Memory B cell (primary cell): ENCODE measurements around the gene RXRA.

ENCODE experiments used
- ATAC-seq: fragments of 150-1000 bp; cut with Tn5 transposase; 2 replicates; pipeline ENCODE4 v1.10.0; 2021; ENCODE audit warnings: low read depth, mild to moderate bottlenecking, moderate library complexity
- DNase-seq, 2 donors: peaks; one replicate each; pipeline ENCODE4 v3.0.0; 2022; ENCODE audit warnings: low spot score in 2 of 2
- H3K27ac Mint-ChIP-seq: one replicate; pipeline ENCODE4 v1.8.0; 2022; ENCODE audit warnings: mild to moderate bottlenecking, moderate library complexity, mixed read lengths
- H3K27me3 Mint-ChIP-seq: one replicate; pipeline ENCODE4 v1.8.0; 2022; ENCODE audit warnings: mixed read lengths
- H3K36me3 Mint-ChIP-seq: one replicate; pipeline ENCODE4 v1.8.0; 2022; ENCODE audit warnings: mild to moderate bottlenecking, mixed read lengths
- H3K4me1 Mint-ChIP-seq: one replicate; pipeline ENCODE4 v1.8.0; 2022; ENCODE audit warnings: mixed read lengths
- H3K4me3 Mint-ChIP-seq: one replicate; pipeline ENCODE4 v1.8.0; 2022; ENCODE audit warnings: mild to moderate bottlenecking, moderate library complexity, mixed read lengths
- H3K9me3 Mint-ChIP-seq: one replicate; pipeline ENCODE4 v1.8.0; 2022; ENCODE audit warnings: mixed read lengths

The RXRA gene

DNA sequence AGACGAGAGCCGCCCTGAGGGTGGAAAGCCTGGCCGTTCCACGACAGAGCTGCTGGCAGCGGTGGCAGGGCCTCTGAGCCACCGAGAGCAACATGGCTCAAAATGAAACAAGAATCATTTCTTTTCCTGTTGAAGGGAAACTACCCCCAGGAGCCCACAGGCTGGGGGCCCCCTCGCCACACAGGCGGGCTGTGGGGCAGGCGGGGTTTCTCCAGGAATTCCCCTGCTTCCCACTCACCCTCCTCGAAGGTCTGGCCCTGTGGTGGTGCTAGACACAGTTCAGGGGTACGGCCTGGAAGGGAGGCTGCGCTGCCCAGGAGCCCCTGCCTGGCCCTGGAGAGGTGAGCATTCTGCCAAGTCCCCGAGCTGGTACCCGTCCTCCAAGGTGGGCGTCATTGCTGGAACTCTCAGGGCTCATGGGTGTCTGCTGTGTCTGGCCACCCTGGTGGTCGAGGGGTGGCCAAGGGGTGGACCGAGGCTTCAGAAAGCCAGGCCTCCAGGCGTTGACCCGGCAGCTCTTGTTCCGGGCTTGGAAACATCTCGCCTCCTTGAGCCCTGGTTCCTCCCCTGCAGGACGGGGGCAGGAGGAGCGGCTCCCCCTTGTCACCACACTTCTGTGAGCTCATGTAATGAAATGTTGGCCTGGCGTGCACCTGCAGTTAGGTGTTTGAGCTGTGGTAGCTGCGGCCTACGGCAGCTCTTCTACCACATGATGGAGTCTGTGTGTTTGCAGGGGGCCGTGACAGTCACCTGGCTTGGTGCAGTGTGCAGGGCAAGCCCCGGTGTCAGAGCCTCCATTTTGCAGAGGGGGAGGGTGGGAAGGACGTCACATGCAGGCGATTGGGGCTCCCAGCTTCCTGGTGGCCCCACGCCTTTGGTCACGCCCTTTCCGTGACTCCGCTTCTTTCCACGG is 65.3 kb downstream of the RXRA start:
- ATAC-seq (peak; percentile 66), DNase-seq (peak; percentile 62 to 78)
- Mint-ChIP-seq H3K4me1 (peaks cover 46% of the 10 kb centered on the region), H3K36me3 (no peaks in the 10 kb centered on the region), H3K27ac (peak overlapping the region; percentile 95), H3K9me3 (peaks cover 4% of the 10 kb centered on the region), H3K27me3 (no peaks in the 10 kb centered on the region), H3K4me3 (peak overlapping the region; percentile 77)

DNA sequence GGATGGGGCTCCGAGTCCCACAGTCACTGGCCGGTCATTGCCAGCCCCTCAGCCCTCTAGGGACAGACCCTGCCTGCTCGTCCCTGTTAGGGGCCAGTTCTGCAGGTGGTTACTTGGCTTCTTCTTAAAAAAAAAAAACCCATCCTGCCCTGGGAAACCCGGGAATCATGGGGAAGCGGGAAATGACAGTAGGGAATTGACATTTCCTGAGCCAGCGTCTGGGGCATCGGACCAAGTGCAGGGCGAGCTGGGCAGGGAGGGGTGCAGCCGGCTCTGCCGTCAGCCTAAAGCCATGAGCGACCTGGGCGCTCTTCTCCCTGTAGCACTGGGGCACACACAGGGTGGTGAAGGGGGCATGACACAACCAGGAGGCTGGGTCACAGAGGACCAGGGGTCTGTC is 66.6 kb downstream of the RXRA start:
- no peak overlapping the region for H3K4me3 Mint-ChIP-seq

DNA sequence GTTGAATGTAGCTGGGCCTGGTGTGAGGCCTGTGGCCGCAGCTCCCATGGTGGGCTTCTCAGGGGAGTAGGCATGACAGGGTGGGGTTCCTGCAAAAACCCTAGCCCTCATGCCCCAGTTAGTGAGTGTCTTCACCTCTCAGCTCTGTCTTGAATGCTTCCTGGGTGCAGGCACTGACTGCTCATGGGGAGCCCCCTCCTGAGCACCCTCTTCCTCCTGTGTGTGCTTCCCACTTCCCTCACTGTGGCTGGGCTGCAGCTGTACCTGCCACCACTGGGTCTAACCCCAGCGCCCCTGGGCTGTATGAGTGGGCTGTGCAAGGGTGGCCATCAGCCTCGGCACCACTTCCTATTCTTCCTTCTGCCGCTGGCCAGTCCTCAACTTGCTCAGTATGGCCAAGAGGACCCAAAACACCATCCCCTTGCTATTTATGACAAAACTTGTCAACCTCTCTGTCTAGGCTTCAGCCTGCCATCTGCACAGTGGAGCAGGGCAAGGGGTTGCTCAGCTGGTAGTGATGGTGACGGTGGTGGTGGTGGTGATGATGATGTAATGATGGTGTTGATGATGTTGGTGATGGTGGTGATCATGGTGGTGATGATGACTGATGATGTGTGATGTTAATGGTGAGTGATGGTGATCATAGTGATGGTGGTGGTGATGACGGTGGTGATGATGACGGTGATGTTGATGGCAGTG is 67.5 kb downstream of the RXRA start:
- ATAC-seq: no peak
- peak overlapping the region; percentile 95 for H3K27ac Mint-ChIP-seq

More for the DNA sequence above, 66.6 kb downstream of the RXRA start:
- DNase-seq (no peak), ATAC-seq (no peak)
- Mint-ChIP-seq H3K27ac (peak overlapping the region; percentile 95), H3K9me3 (peaks cover 4% of the 10 kb centered on the region), H3K27me3 (no peaks in the 10 kb centered on the region), H3K36me3 (no peaks in the 10 kb centered on the region), H3K4me1 (peaks cover 51% of the 10 kb centered on the region)

DNA sequence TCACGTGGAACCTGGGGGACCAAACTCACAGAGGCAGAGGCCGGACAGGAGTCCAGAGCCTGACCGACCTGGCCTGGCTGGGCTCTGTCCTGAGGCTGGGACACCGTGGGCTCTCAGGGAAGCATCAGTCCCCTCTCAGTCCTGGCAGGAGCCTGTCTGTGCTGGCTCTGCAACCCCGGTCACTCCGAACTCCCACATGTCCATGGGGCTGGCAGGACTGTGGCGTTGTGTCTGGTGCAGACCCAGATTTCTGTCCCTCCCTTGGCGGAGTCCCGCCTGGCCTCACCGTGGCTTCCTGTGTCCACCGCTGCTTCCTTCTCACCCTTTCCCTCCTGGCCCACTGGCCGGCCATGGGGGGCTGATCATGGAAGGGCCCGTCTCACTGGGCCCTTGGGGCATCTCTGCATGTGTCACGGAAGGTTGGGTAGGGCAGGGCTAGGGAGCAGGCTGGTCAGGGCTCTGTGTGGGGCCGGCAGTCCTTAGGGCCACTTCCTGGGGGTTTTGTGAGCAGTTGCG is 68.8 kb downstream of the RXRA start:
- DNase-seq: no peak
- ATAC-seq: no peak
- Mint-ChIP-seq H3K27ac (no peak overlapping the region), H3K4me1 (peaks cover 47% of the 10 kb centered on the region), H3K27me3 (no peaks in the 10 kb centered on the region), H3K9me3 (peaks cover 4% of the 10 kb centered on the region), H3K4me3 (peak overlapping the region; percentile 32), H3K36me3 (no peaks in the 10 kb centered on the region)

More for the DNA sequence above, 67.5 kb downstream of the RXRA start:
- Mint-ChIP-seq H3K27me3 (no peaks in the 10 kb centered on the region), H3K9me3 (peaks cover 4% of the 10 kb centered on the region), H3K36me3 (no peaks in the 10 kb centered on the region), H3K4me1 (peaks cover 47% of the 10 kb centered on the region), H3K4me3 (peak overlapping the region; percentile 8)
- no peak for DNase-seq

DNA sequence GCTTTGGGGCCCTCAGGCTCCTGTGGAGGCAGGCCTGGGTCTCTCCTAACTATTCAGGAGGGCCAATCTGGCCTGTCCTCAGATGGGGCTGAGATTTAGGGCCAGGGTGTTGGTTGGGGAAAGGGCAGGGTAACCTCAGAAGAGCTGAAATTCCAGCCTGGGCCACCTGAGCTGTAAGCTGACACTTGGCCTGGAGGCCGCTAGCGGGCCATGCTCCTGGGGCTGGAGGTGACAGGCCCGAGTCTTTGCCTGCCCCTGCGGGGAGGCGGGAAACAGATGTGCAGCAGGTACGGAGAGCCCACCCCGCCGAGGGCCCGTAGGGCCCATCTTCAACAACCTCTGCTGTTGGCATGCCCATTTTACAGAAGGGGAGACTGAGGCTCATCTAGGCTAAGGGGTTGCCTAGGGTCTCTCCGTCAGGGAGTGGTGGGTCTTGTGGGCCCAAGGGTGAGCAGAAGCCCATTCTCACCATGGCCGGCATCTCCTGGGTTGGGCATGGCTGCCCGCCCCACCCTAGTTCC is 69.5 kb downstream of the RXRA start:
- Mint-ChIP-seq H3K27ac (peak overlapping the region; percentile 86), H3K27me3 (no peaks in the 10 kb centered on the region)
- no peak for DNase-seq

DNA sequence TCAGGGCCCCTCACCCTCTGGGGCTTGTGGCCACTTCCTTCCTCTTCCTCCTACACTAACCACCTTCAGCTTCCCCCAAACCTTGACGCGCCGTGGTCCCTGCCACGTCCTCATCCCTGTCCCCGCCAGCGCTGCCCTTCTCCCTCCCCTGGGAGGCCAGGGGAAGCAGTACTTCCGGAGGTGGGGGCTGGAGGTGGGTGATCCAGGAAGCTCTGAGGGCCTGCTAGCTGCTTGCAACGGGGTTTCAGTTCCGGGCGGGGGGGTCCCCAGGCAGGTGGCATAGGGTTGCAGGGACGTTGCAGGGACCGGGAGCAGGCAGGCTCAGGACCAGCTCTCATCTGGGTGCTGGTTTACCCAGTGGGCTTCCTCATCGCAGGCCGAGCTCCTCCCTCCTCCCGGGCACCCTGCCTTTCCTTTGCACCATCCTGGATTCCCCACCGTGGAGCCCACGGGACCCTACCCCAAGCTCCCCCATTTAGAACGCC is 70.0 kb downstream of the RXRA start:
- Mint-ChIP-seq H3K9me3 (peaks cover 4% of the 10 kb centered on the region), H3K36me3 (no peaks in the 10 kb centered on the region), H3K27ac (peak overlapping the region; percentile 86), H3K4me1 (peaks cover 39% of the 10 kb centered on the region), H3K4me3 (peak overlapping the region; percentile 77), H3K27me3 (no peaks in the 10 kb centered on the region)
- DNase-seq (peak in 1 of 2 donors; percentile 51), ATAC-seq (peak; percentile 37)

More for the DNA sequence above, 69.5 kb downstream of the RXRA start:
- Mint-ChIP-seq H3K4me1 (peaks cover 41% of the 10 kb centered on the region), H3K9me3 (peaks cover 4% of the 10 kb centered on the region), H3K36me3 (no peaks in the 10 kb centered on the region), H3K4me3 (peak overlapping the region; percentile 77)
- ATAC-seq: no peak

DNA sequence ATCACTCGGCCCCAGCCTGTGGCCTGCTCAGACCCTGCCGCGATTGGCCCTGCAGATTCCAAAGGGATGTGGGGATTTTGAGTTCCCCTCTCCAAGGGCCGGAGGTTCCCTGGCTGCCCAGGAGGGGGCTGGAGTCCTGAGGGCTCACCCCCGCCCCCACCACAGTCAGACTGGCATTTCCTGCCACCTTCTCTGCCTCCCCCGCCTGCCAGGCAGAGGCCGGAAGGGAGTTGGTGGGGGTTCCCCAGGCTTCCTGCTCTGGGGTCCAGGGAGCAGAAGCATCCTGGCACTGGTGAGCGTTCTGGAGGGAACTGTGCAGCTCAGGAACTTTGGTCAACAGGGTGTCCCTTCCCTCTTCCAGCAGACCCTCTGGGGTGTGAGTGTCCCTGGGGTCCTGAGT is 70.6 kb downstream of the RXRA start:
- DNase-seq (no peak), ATAC-seq (peak; percentile 11)
- H3K27ac Mint-ChIP-seq: peak overlapping the region; percentile 86
- peaks cover 35% of the 10 kb centered on the region for H3K4me1 Mint-ChIP-seq
- H3K27me3 Mint-ChIP-seq: no peaks in the 10 kb centered on the region
- H3K36me3 Mint-ChIP-seq: no peaks in the 10 kb centered on the region
- H3K9me3 Mint-ChIP-seq: peaks cover 4% of the 10 kb centered on the region
- H3K4me3 Mint-ChIP-seq: peak overlapping the region; percentile 77

DNA sequence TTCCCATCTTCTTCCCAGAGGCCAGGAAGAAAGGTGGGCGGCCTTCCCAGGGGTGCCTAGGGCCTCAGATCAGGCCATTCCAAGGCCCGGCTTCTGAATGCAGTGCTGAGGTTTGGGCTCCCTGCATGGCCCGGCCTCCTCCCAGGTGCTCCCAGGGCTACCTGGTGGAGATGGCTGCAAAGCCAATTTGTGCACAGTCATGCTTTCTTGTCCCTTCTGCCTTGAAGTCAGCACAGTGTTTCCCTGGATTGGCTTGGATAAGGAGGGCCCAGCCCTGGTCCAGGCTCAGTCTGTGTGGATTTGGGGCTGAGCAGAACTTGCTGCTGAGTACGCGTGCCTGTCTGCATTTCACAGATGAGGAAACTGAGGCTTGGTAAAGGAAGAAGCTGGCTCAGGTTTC is 72.5 kb downstream of the RXRA start:
- Mint-ChIP-seq H3K36me3 (no peaks in the 10 kb centered on the region), H3K4me3 (no peak overlapping the region), H3K27me3 (no peaks in the 10 kb centered on the region), H3K27ac (no peak overlapping the region), H3K4me1 (peaks cover 27% of the 10 kb centered on the region), H3K9me3 (peaks cover 4% of the 10 kb centered on the region)
- DNase-seq (no peak), ATAC-seq (no peak)

DNA sequence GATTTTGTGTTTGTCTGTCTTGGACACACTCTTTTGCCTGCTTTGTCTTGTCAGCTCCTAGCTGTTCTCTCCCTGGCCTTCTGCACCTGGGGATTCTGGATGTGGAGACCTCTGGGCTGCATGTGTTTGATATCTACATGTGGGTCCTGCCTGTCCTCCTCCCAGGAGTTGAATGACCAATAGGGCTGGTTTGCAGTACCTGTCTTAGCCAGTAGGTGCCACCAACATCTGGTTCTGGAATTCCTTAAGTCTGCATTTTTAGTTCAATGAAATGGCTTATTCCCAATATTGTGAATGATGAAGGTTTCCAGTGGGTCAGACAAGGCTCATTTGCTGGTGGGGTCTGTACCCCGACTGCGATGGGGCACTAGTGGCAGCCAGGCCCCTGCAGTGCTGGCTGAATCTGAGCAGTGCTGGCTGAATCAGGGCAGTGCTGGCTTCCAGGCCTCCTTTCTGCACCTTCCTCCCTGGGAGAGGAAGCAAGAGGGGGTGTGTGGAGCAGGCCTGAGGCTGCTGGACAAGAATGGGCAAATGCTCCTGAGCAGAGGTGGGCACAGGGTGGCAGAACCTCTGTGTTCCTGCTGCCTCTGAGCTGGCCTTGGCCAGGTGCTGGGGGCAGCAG is 73.3 kb downstream of the RXRA start:
- no peak for DNase-seq
- no peak overlapping the region for H3K4me3 Mint-ChIP-seq
- H3K27me3 Mint-ChIP-seq: no peaks in the 10 kb centered on the region
- peak overlapping the region; percentile 58 for H3K27ac Mint-ChIP-seq
- ATAC-seq: no peak
- H3K36me3 Mint-ChIP-seq: no peaks in the 10 kb centered on the region
- H3K4me1 Mint-ChIP-seq: peaks cover 31% of the 10 kb centered on the region
- no peaks in the 10 kb centered on the region for H3K9me3 Mint-ChIP-seq

DNA sequence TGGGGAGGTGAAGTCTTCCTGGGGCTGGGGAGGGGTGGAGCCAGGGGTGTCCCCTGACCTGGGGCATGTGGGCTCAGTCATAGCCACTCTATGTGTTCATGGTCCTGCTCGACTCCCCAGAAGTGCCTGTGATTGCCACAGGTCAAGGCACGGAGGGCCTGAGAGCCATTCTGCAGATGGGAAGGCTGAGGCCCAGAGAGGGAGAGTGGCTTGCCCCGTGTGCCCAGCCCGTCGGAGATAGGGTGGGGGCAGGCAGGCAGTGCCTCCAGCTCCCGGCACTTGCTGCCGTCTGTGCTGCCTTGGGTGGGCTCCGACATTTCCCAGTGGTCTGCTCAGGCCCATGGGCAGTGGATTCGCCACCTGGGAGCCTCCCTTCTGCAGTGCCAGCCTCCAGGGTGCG is 74.0 kb downstream of the RXRA start:
- Mint-ChIP-seq H3K9me3 (no peaks in the 10 kb centered on the region), H3K27me3 (no peaks in the 10 kb centered on the region), H3K4me1 (peaks cover 32% of the 10 kb centered on the region), H3K27ac (no peak overlapping the region), H3K36me3 (no peaks in the 10 kb centered on the region), H3K4me3 (no peak overlapping the region)
- ATAC-seq (no peak), DNase-seq (no peak)

DNA sequence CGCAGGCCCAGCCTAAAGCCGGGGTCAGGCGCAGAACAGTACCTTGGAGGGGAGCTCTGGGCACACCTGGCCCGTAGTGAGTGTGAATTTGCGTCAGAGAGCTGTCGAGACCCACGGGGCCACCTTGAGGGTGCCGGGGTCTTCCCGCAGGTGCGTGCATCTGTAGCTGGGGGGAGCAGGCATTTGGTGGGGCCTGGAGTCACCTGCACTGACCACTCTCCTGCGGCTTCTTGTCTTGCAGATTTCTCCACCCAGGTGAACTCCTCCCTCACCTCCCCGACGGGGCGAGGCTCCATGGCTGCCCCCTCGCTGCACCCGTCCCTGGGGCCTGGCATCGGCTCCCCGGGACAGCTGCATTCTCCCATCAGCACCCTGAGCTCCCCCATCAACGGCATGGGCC is 75.1 kb downstream of the RXRA start:
- no peak for DNase-seq
- ATAC-seq: no peak
- Mint-ChIP-seq H3K4me3 (no peak overlapping the region), H3K36me3 (no peaks in the 10 kb centered on the region), H3K27ac (no peak overlapping the region), H3K9me3 (no peaks in the 10 kb centered on the region), H3K4me1 (peaks cover 31% of the 10 kb centered on the region), H3K27me3 (no peaks in the 10 kb centered on the region)

DNA sequence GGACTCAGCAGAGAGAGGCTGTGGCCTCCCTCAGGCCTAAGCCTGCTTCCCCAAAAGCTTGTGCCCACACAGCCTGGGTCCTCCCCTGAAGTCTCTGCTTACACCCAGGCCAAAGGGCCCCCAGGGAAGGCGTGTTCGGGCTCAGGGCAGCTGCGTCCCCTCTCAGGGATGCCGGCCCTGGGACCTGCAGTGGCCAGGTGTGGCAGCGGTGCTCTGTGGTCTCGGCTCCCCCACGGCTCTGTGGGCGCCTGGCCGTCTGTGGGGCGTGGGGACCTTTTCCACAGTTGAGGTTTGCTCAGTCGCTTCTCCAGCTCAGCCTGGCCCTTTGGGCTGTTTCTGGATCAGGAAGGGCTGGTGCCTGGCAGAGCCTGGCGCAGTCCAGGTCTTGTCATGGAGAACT is 75.9 kb downstream of the RXRA start:
- no peak for DNase-seq
- Mint-ChIP-seq H3K4me1 (peaks cover 26% of the 10 kb centered on the region), H3K27me3 (no peaks in the 10 kb centered on the region), H3K9me3 (no peaks in the 10 kb centered on the region), H3K27ac (no peak overlapping the region), H3K4me3 (no peak overlapping the region), H3K36me3 (no peaks in the 10 kb centered on the region)
- ATAC-seq: no peak

DNA sequence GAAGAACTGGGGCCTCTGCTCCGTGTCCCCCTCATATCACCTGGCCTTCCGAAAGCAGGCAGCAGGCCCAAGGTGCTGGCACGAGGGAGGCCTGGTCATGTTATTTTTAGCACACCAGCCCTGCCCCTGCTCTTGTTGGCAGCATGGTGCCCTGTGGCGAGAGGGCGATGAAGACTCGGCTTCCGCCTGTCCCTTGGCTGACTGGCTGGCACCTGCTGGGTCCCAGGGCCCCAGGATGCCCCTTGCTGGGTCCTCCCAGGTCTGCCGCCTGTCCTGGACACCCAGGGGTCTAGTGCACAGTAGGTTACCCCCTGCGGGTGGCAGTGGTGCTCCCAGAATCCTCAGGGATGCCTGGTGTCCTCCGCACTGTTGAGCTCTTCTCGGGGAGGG is 77.0 kb downstream of the RXRA start:
- Mint-ChIP-seq H3K27ac (peak overlapping the region; percentile 73), H3K9me3 (no peaks in the 10 kb centered on the region), H3K27me3 (no peaks in the 10 kb centered on the region), H3K4me3 (no peak overlapping the region), H3K36me3 (no peaks in the 10 kb centered on the region), H3K4me1 (peaks cover 29% of the 10 kb centered on the region)
- DNase-seq (no peak), ATAC-seq (no peak)
